ENCODE results near the gene TEKT1.

DNA sequence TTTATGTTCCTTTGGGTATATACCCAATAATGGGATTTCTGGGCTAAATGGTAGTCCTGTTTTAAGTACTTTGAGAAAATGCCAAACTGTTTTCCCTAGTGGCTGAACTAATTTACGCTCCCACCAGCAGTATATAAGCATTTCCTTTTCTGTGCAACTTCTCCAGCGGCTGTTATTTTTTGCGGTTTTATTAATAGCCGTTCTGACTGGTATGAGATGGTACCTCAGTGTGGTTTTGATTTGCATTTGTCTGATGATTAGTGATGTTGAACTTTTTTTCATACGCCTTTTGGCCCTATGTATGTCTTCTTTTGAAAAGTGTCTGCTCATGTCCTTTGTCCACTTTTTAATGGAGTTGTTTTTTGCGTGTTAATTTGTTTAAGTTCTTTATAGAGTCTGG is 25.8 kb upstream of the TEKT1 start:
- TF ChIP-seq, protein P1, sequence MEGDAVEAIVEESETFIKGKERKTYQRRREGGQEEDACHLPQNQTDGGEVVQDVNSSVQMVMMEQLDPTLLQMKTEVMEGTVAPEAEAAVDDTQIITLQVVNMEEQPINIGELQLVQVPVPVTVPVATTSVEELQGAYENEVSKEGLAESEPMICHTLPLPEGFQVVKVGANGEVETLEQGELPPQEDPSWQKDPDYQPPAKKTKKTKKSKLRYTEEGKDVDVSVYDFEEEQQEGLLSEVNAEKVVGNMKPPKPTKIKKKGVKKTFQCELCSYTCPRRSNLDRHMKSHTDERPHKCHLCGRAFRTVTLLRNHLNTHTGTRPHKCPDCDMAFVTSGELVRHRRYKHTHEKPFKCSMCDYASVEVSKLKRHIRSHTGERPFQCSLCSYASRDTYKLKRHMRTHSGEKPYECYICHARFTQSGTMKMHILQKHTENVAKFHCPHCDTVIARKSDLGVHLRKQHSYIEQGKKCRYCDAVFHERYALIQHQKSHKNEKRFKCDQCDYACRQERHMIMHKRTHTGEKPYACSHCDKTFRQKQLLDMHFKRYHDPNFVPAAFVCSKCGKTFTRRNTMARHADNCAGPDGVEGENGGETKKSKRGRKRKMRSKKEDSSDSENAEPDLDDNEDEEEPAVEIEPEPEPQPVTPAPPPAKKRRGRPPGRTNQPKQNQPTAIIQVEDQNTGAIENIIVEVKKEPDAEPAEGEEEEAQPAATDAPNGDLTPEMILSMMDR (IDR thresholded peaks at IDR 0.05; ENCODE audit: insufficient read depth, low read length), result no peak
- TF ChIP-seq POLR2AphosphoS5 (IDR thresholded peaks at IDR 0.05; ENCODE audit: low read depth), result no peak
- TF ChIP-seq, protein P2, sequence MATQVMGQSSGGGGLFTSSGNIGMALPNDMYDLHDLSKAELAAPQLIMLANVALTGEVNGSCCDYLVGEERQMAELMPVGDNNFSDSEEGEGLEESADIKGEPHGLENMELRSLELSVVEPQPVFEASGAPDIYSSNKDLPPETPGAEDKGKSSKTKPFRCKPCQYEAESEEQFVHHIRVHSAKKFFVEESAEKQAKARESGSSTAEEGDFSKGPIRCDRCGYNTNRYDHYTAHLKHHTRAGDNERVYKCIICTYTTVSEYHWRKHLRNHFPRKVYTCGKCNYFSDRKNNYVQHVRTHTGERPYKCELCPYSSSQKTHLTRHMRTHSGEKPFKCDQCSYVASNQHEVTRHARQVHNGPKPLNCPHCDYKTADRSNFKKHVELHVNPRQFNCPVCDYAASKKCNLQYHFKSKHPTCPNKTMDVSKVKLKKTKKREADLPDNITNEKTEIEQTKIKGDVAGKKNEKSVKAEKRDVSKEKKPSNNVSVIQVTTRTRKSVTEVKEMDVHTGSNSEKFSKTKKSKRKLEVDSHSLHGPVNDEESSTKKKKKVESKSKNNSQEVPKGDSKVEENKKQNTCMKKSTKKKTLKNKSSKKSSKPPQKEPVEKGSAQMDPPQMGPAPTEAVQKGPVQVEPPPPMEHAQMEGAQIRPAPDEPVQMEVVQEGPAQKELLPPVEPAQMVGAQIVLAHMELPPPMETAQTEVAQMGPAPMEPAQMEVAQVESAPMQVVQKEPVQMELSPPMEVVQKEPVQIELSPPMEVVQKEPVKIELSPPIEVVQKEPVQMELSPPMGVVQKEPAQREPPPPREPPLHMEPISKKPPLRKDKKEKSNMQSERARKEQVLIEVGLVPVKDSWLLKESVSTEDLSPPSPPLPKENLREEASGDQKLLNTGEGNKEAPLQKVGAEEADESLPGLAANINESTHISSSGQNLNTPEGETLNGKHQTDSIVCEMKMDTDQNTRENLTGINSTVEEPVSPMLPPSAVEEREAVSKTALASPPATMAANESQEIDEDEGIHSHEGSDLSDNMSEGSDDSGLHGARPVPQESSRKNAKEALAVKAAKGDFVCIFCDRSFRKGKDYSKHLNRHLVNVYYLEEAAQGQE (IDR thresholded peaks at IDR 0.05; ENCODE audit: insufficient replicate concordance, low read depth), result no peak

All from HL-60 (cell line).